ENCODE results near the gene RAPGEF3.

- TF ChIP-seq CTCF (conservative IDR thresholded peaks at IDR 0.05; ENCODE audit: low read length) (no peak), EZH2phosphoT487 (IDR thresholded peaks at IDR 0.05; ENCODE audit: borderline replicate concordance) (no peak)
Observed at GRCh38 chr12:47783821-47784819, 25.4 kb upstream of the RAPGEF3 start.
